ENCODE measurements around the gene SVOPL.

DNA sequence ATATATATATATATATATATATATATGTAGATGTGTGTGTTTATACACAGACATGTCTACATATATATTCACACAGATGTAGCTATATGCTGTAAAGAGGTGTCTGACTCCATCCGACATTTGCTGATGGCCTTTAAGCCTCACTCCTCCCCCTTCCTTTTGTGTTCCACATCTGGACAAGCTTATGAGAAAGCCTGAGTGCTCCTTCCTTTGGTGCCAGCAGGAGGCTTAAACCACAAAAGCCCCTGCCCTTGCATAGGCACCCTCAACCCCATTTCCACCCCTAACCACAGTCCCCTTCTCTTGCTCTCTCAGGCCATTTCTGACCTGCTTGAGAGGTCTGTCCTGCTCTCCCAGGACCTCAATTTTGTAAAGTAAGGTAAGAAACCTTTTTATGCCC is 98.7 kb downstream of the SVOPL start:
- TF ChIP-seq, protein P1, sequence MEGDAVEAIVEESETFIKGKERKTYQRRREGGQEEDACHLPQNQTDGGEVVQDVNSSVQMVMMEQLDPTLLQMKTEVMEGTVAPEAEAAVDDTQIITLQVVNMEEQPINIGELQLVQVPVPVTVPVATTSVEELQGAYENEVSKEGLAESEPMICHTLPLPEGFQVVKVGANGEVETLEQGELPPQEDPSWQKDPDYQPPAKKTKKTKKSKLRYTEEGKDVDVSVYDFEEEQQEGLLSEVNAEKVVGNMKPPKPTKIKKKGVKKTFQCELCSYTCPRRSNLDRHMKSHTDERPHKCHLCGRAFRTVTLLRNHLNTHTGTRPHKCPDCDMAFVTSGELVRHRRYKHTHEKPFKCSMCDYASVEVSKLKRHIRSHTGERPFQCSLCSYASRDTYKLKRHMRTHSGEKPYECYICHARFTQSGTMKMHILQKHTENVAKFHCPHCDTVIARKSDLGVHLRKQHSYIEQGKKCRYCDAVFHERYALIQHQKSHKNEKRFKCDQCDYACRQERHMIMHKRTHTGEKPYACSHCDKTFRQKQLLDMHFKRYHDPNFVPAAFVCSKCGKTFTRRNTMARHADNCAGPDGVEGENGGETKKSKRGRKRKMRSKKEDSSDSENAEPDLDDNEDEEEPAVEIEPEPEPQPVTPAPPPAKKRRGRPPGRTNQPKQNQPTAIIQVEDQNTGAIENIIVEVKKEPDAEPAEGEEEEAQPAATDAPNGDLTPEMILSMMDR (IDR thresholded peaks at IDR 0.05; ENCODE audit: borderline replicate concordance, extremely low read depth, low read length, poor library complexity, severe bottlenecking): no peak
- TF ChIP-seq EZH2 (IDR thresholded peaks at IDR 0.05; ENCODE audit: borderline replicate concordance, low read depth, low read length, severe bottlenecking): no peak
